Measurements from ENCODE around the gene JAKMIP2. TPM values are rescaled to one million over a fixed set of nuclear protein-coding genes. Genes with fewer than 3 reads are reported as not detected.

JAKMIP2 gene
- total RNA-seq, 6 experiments from 2014 or later, result 0.07 to 0.56 (median 0.31) TPM

DNA sequence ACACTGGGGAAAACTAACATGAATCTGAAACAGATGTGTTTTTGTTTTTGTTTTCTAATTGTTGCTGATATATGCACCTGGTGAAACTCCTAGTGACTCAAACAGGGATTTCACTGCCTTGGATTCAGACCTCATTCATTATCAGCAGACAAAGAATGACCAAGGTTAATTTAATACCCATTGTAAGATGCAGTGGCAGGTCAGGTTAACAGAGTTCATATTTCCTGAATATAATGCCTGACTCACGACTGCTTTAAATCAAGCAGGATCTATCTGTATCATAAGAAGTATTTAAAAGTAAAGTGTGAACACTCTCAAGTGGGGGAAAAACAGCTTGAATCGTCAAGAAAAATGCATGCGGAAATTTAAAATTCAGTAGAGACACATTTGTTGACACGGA is 5.5 kb downstream of the JAKMIP2 start:
- Histone ChIP-seq H3K36me3 (no peaks in the 10 kb centered on the region), H3K9me3 (no peaks in the 10 kb centered on the region), H3K27ac (no peak overlapping the region), H3K4me1 (peaks cover 0 to 16% (median 0%) of the 10 kb centered on the region in 4 donors), H3K27me3 (no peaks in the 10 kb centered on the region), H3K4me3 (no peak overlapping the region)
- ATAC-seq (no peak), DNase-seq (no peak)
- TF ChIP-seq, protein P1, sequence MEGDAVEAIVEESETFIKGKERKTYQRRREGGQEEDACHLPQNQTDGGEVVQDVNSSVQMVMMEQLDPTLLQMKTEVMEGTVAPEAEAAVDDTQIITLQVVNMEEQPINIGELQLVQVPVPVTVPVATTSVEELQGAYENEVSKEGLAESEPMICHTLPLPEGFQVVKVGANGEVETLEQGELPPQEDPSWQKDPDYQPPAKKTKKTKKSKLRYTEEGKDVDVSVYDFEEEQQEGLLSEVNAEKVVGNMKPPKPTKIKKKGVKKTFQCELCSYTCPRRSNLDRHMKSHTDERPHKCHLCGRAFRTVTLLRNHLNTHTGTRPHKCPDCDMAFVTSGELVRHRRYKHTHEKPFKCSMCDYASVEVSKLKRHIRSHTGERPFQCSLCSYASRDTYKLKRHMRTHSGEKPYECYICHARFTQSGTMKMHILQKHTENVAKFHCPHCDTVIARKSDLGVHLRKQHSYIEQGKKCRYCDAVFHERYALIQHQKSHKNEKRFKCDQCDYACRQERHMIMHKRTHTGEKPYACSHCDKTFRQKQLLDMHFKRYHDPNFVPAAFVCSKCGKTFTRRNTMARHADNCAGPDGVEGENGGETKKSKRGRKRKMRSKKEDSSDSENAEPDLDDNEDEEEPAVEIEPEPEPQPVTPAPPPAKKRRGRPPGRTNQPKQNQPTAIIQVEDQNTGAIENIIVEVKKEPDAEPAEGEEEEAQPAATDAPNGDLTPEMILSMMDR (IDR thresholded peaks at IDR 0.05), result no peak
- no peak for TF ChIP-seq POLR2A (IDR thresholded peaks at IDR 0.05)
- intact Hi-C loops (cut with DNase I), result no loop called here
- 78% methylated on average over 4 of the region's 4 CpGs for WGBS (ENCODE audit: insufficient coverage, low coverage, low lambda C conversion rate, missing lambda C conversion rate)

DNA sequence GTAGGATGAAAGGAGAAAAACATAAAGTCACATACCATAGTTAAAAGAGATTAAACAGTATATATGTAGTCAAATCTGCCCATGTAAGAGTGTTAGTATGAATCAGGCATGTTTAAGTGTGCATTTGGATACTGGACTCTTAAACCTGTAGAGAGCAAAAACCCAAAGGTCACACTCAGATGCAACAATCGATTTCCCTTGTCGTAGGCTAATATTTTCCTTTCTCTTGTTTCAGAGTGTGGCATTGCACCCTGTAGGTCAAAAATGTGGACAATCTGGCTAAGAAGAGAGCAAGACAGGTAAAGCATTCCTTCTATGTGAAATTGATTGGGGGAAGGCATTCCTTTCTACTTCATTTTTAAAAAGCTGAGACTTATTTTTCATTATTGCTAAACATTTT is 8.9 kb downstream of the JAKMIP2 start:
- peak; percentile 94 to 99 (median 98) for ATAC-seq
- H3K36me3 ChIP-seq, result no peaks in the 10 kb centered on the region
- intact Hi-C loops (cut with DNase I), result no loop called here
- H3K27me3 ChIP-seq, result no peaks in the 10 kb centered on the region
- H3K4me3 ChIP-seq, result no peak overlapping the region
- 11% methylated on average over 2 of the region's 2 CpGs for WGBS (ENCODE audit: insufficient coverage, low coverage, low lambda C conversion rate, missing lambda C conversion rate)
- H3K9me3 ChIP-seq, result no peaks in the 10 kb centered on the region
- H3K4me1 ChIP-seq, result peaks cover 0 to 16% (median 0%) of the 10 kb centered on the region in 4 donors
- H3K27ac ChIP-seq, result peak overlapping the region in 1 of 3 donors; percentile 45
- DNase-seq, result peak in 1 of 3 donors; percentile 43
- no peak for TF ChIP-seq POLR2A (IDR thresholded peaks at IDR 0.05)
- TF ChIP-seq, protein P1 (IDR thresholded peaks at IDR 0.05), result peak in 1 of 4 donors; percentile 18

DNA sequence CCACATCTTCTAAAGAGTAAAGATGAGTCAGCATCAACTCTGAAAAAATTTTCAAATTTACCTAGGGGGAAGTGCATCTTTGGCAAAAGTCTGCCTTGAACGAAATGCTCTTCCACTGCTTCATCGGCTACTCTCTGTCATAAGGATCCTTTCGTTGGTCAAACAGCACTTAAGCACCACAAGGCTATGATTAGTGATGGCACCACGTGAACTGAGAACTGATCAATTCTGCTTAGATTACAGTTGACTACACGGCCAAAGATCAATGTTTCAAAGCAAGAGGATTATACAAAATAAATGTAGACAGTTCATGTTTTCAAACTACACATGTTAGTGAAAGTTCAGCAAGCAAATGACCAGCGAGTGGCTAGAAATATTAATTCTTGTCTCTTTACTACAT is 9.4 kb downstream of the JAKMIP2 start:
- TF ChIP-seq, protein P1 (IDR thresholded peaks at IDR 0.05), result no peak
- TF ChIP-seq POLR2A (IDR thresholded peaks at IDR 0.05), result no peak
- no peak for DNase-seq
- Histone ChIP-seq H3K27ac (peak overlapping the region in 1 of 3 donors; percentile 45), H3K4me3 (no peak overlapping the region), H3K27me3 (no peaks in the 10 kb centered on the region), H3K9me3 (no peaks in the 10 kb centered on the region), H3K36me3 (no peaks in the 10 kb centered on the region), H3K4me1 (peaks cover 0 to 16% (median 0%) of the 10 kb centered on the region in 4 donors)
- WGBS (ENCODE audit: insufficient coverage, low coverage, low lambda C conversion rate, missing lambda C conversion rate), result 19% methylated on average over 6 of the region's 6 CpGs
- ATAC-seq, result peak in 3 of 4 donors; percentile 30 to 50 (median 46)
- intact Hi-C loops (cut with DNase I), result no loop called here

DNA sequence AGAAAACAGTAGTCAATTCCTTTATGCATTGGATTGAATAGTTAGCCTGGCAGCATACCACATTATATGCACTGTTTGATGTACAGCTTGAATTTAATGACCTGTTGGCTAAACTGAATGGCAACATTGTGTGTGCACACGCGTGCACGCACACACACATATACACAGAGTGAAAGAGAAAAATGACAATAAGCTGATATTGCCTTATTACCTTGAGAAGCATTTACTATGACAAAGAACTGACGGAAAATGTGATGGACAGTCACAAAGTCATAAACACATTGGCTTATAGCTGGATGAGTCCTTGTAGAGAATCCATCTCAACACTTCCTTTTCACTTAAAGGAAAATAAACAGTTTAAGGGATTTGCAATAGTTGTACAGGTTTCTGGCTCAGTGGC is 15.5 kb downstream of the JAKMIP2 start:
- TF ChIP-seq, protein P1 (IDR thresholded peaks at IDR 0.05), result no peak
- no peak for TF ChIP-seq POLR2A (IDR thresholded peaks at IDR 0.05)

More for the DNA sequence above, 15.5 kb downstream of the JAKMIP2 start:
- Histone ChIP-seq H3K36me3 (no peaks in the 10 kb centered on the region), H3K4me1 (no peaks in the 10 kb centered on the region), H3K27me3 (no peaks in the 10 kb centered on the region), H3K4me3 (no peak overlapping the region), H3K27ac (no peak overlapping the region), H3K9me3 (no peaks in the 10 kb centered on the region)
- intact Hi-C loops (cut with DNase I), result no loop called here
- 89% methylated on average over 4 of the region's 4 CpGs for WGBS (ENCODE audit: insufficient coverage, low coverage, low lambda C conversion rate, missing lambda C conversion rate)
- ATAC-seq, result no peak
- DNase-seq, result no peak
